CD4-positive, alpha-beta T cell treated with Interleukin-6 for 4 hours (primary cell): Measurements from ENCODE around the gene ALDH16A1.
"Not testable (repeated sequence)": the region's sequence is repeated elsewhere in the genome, so short reads cannot be mapped to it uniquely, and the experiment has no call there.

Source experiments
- DNase-seq: peaks from one replicate; pipeline ENCODE4 v3.0.0-alpha.2; 2020; ENCODE audit warnings: mixed read lengths

The ALDH16A1 gene

GRCh38 chr19:49468199-49468598 is 15.2 kb downstream of the ALDH16A1 start:
- DNase-seq, result no peak

GRCh38 chr19:49468746-49469447 is 15.9 kb downstream of the ALDH16A1 start:
- DNase-seq, result peak; percentile 93

GRCh38 chr19:49469828-49470614 is 17.0 kb downstream of the ALDH16A1 start:
- DNase-seq, result peak; percentile 83

GRCh38 chr19:49470615-49470978 is 17.6 kb downstream of the ALDH16A1 start:
- DNase-seq, result no peak

GRCh38 chr19:49472936-49473335 is 19.9 kb downstream of the ALDH16A1 start:
- no peak for DNase-seq

- not testable (repeated sequence) for DNase-seq
Measured at GRCh38 chr19:49473501-49473867, 20.5 kb downstream of the ALDH16A1 start.

GRCh38 chr19:49473868-49474541 is 21.0 kb downstream of the ALDH16A1 start, which contains the start of gene FLT3LG:
Gene FLT3LG (plus strand): TSS chr19:49474215. CDS start chr19:49474640, 425 bp downstream.
- peak; percentile 97 for DNase-seq

GRCh38 chr19:49474542-49474924 is 21.5 kb downstream of the ALDH16A1 start:
- DNase-seq, result no peak

- DNase-seq, result peak; percentile 37
Measured at GRCh38 chr19:49475191-49475917, 22.3 kb downstream of the ALDH16A1 start.

GRCh38 chr19:49475995-49476880 is 23.2 kb downstream of the ALDH16A1 start:
- DNase-seq, result peak; percentile 79

GRCh38 chr19:49479975-49480628 is 27.1 kb downstream of the ALDH16A1 start:
- DNase-seq, result no peak

- DNase-seq, result no peak
Measured at GRCh38 chr19:49481020-49481683, 28.1 kb downstream of the ALDH16A1 start.

GRCh38 chr19:49486232-49486631 is 33.2 kb downstream of the ALDH16A1 start:
- DNase-seq, result no peak

GRCh38 chr19:49486710-49487276 is 33.8 kb downstream of the ALDH16A1 start:
- DNase-seq, result no peak

- DNase-seq, result peak; percentile 100
Measured at GRCh38 chr19:49487277-49488045, 34.4 kb downstream of the ALDH16A1 start, which contains the start of gene RPL13A. Gene RPL13A (plus strand): TSS chr19:49487608. CDS start chr19:49487630, 22 bp downstream.

GRCh38 chr19:49488046-49488862 is 35.2 kb downstream of the ALDH16A1 start:
- DNase-seq, result no peak

GRCh38 chr19:49488863-49489537 is 36.0 kb downstream of the ALDH16A1 start:
- no peak for DNase-seq

GRCh38 chr19:49489601-49490167 is 36.7 kb downstream of the ALDH16A1 start:
- peak; percentile 39 for DNase-seq
